ENCODE results near the gene RAD51B.
"Not testable (repeated sequence)": the region's sequence is repeated elsewhere in the genome, so short reads cannot be mapped to it uniquely, and the experiment has no call there.

The RAD51B gene

DNA sequence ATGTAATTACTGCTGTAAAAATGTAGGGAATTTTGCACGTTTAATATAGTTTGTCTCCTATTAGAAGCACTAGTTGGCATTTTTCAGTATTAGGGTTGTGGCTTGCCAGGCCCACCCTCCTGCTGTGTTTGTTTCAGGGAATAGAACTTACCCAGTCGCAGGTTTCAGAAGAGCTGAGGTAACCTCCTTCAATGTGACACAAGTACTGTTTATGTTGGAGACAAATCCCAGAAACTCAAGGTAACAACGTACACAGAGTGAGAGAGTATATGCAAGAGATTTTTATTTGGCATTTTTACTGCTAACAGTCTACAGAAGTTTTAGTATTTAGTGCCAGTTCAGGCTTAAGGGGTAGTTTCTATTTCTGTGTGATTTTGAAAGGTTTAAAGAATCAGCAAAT is 284.3 kb downstream of the RAD51B start:
- in situ Hi-C loops (cut with HindIII; ENCODE audit: low pct_unique_long_range_greater_than_20kb, low sequenced_read_pairs) = no loop called here
- no peak for DNase-seq (ENCODE audit: low read depth in 1 of 2, low spot score in 1 of 2)
- no peak for TF ChIP-seq JUND (IDR thresholded peaks at IDR 0.05; ENCODE audit: low read depth)

DNA sequence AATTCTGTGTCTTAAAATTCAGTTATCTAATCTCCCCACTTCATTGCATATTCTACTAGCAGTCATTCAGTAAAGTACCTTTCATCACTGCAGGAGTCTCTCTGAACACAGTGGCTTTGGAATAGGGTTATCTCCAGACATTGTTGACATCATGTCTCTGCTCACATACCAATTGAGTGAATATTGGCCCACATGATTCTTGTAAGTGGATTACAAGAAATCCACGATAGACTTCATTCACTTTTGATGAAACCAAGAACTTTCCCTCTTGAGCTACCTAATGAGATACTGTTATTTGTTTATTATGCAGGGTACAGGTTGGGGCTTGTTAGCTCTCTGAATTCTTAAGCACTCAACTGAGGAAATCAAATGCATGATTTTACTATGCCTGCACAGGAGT is 284.9 kb downstream of the RAD51B start:
- in situ Hi-C loops (cut with HindIII; ENCODE audit: low pct_unique_long_range_greater_than_20kb, low sequenced_read_pairs) = no loop called here
- no peak for DNase-seq (ENCODE audit: low read depth in 1 of 2, low spot score in 1 of 2)
- TF ChIP-seq JUND (IDR thresholded peaks at IDR 0.05; ENCODE audit: low read depth) = no peak

DNA sequence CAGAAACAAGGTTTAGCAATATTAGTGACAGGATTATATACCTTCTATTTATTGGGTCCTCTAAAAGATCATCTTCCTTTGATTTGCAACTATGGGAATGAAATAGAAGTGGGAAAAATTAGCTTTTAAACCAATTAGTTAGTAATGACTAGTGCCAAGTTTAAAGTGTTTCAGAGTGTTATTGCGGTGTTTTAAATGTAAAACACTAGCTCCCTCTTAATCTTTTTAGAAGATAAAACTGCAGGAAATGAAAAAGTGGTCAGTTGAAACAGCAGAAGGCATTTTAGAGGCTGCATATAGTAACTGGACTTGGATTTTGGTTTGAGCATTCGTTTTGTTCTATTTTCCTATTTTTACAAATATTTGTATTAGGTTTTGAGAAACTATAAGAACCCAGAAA is 286.2 kb downstream of the RAD51B start:
- DNase-seq (ENCODE audit: low read depth in 1 of 2, low spot score in 1 of 2) = no peak
- in situ Hi-C loops (cut with HindIII; ENCODE audit: low pct_unique_long_range_greater_than_20kb, low sequenced_read_pairs) = no loop called here
- TF ChIP-seq JUND (IDR thresholded peaks at IDR 0.05; ENCODE audit: low read depth) = no peak

DNA sequence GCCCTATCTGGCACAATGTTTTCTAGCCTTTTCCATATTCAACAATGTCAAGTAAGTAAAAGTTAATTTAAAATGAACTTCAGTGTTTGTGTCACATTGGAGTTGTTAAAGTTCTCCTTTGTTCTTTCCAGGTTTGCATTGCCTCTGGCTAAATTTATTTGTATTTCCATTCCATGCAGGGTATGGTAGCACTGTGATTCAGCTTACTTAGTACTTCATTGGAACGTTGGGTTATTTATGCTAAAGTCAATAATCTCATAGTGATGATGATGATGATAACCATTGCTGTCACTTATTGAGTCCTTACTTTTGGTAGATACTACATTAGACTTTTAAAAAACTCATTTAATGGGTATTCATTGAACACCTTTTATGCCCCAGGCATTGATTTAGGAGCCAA is 286.9 kb downstream of the RAD51B start:
- in situ Hi-C loops (cut with HindIII; ENCODE audit: low pct_unique_long_range_greater_than_20kb, low sequenced_read_pairs) = no loop called here
- no peak for TF ChIP-seq JUND (IDR thresholded peaks at IDR 0.05; ENCODE audit: low read depth)
- DNase-seq (ENCODE audit: low read depth in 1 of 2, low spot score in 1 of 2) = peak in 1 of 2 experiments; percentile 34

DNA sequence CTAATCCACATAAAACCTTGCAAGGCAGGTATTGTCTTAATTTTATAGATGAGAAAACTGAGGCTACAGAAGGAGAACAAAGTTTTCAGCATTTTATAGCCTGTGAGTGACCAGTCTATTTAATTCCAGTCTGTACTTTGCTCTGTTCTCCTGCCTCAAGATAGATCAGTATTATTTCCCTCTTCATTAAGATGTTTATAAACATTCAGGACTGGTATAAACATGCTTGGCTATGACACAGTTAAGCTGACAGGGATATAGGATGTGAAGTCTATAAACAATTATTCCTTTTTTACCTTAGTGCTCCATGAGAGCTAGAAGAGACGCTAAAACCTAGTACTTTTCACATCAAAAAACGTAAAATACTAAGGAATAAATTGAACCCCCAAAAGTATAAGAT is 287.3 kb downstream of the RAD51B start:
- no peak for TF ChIP-seq JUND (IDR thresholded peaks at IDR 0.05; ENCODE audit: low read depth)
- DNase-seq (ENCODE audit: low read depth in 1 of 2, low spot score in 1 of 2) = no peak
- in situ Hi-C loops (cut with HindIII; ENCODE audit: low pct_unique_long_range_greater_than_20kb, low sequenced_read_pairs) = no loop called here

DNA sequence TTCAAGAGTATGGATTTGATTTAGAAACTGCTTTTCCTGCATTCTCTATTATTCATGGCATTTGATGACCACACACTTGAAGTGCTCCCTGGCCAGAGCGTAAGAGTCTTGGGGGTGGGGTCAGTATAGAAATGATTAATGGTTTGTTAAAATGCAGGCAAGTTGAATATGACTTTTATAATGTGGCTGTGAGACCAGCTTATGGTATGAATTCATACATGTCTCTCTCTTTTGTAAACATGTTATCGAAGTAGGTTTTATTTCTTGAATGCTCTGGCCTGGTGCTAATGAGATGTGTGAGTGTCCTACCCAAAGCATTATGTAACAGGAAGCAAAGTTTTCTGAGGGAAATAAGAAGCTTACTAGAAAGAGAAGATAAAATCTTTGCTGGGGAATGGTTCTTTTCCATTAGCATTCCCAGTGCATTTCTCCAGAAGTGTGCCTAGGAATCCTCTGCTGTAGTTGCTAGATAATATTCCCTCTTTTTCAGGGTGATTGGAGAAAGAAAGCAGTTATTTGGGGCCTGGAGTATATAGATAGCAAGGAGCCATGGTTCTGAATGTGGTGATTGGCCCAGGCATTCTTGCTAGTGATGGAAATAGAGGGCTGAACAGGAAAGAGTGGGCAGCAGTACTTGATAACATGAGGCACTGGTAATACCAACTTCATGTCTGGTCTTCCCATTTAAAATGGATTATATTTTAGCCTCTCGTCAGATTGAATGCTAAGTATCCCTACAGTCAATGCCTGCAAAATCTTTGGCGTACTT is 289.7 kb downstream of the RAD51B start:
- in situ Hi-C loops (cut with HindIII; ENCODE audit: low pct_unique_long_range_greater_than_20kb, low sequenced_read_pairs) = no loop called here
- DNase-seq (ENCODE audit: low read depth in 1 of 2, low spot score in 1 of 2) = no peak
- no peak for TF ChIP-seq JUND (IDR thresholded peaks at IDR 0.05; ENCODE audit: low read depth)

DNA sequence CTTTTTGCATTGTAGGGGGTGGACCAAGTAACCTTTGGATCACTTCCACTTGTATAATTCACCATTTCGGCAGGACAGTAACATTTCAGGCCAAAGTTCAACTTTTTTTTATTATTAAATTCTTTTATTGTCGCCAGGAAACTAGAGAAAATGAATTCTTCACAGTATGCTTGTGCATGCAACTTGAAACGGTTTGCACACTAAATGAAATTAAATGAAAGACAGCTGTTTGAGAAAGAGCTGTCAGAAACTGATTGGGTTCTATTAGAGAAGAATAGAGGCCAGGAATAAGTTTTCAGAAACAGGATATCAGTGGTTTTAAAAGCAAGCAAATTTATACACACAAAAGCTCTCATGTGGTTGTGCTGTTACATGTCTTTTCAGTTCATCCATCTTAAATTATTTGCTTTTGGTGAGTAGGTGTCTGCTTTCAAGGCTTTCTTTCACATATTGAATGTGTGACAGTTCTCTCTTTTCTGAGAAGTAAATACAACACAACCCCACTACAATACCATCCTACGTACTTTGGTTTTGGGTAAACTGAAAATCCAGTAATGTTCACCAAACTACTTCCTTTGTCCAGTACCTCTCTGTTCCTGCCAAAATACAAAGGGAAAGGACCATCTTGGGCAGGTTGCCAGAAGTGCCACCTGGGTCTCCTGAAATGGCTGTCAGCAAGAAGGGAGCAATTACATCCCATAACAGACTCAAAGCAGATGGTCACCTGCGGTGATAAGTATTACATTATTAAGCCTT is 291.7 kb downstream of the RAD51B start:
- in situ Hi-C loops (cut with HindIII; ENCODE audit: low pct_unique_long_range_greater_than_20kb, low sequenced_read_pairs) = no loop called here
- TF ChIP-seq JUND (IDR thresholded peaks at IDR 0.05; ENCODE audit: low read depth) = no peak
- no peak for DNase-seq (ENCODE audit: low read depth in 1 of 2, low spot score in 1 of 2)

DNA sequence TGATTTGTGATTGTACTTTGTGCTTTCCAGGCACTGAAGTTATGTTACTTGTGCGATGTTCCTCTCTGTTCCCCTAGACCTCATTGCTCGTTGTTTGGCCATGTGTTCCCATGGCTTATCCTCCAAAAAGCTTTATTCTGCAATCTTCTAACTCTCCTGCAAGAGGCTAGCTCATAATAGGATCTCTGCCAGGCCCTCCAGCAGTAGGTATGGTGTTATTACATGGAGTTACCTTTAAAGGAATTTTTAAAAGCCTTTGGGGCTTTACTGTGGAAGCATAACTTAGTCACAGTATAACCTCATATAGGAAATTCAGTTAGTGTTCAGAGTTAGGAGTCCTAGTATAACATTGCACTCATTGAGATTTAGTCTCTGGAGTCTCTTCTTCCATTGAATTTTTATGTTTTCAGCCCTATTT is 292.3 kb downstream of the RAD51B start:
- no peak; the same call in 1 of the 2 replicates for TF ChIP-seq JUND (IDR thresholded peaks at IDR 0.05; ENCODE audit: low read depth)
- DNase-seq (ENCODE audit: low read depth in 1 of 2, low spot score in 1 of 2) = peak in 1 of 2 experiments; percentile 55
- in situ Hi-C loops (cut with HindIII; ENCODE audit: low pct_unique_long_range_greater_than_20kb, low sequenced_read_pairs) = no loop called here

DNA sequence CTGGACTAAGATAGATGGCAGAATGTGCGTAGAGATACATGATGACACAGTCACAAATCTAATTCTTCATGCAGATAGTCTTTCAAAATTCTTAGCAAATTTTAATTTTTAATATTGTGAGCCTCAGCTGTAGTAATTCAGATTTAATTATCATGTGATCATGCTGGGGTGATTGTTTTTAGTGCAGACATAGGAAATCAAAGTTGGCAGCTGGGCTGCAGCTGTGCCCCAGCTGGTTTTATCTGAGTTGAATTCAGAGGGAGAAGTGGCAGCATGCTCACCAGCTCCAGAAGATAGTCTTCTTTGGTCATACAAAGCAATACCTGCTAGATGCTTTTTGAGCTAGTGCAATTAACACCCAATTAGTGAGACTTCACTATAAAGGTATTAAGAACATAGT is 292.9 kb downstream of the RAD51B start:
- TF ChIP-seq JUND (IDR thresholded peaks at IDR 0.05; ENCODE audit: low read depth) = no peak
- no peak for DNase-seq (ENCODE audit: low read depth in 1 of 2, low spot score in 1 of 2)
- in situ Hi-C loops (cut with HindIII; ENCODE audit: low pct_unique_long_range_greater_than_20kb, low sequenced_read_pairs) = no loop called here

DNA sequence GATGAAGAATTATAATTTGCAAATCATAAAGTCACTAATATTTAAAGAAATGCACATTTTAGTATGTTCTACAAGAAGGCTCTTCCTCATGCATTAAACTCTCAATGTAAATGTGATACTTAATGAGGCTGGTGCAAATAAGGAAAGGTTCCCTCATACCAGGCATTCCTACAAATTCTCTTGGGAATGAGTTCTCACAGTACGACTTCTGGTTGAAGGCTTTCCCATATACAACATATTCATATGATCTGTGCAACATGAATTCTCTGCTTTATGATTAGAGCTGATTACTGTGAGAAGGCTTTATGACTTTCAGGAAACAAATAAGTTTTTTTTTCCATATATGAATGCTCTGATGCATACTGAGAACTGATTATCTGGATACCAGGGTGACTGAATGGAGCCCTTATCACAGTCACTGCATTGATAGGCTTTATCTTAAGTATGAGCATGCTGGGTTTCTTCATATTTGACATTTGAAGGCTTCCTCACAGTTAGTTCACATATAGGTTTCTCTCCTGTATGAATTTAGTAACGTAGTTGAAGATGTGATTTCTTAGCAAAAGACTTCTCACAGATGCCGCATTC is 293.9 kb downstream of the RAD51B start:
- DNase-seq (ENCODE audit: low read depth in 1 of 2, low spot score in 1 of 2) = no peak
- in situ Hi-C loops (cut with HindIII; ENCODE audit: low pct_unique_long_range_greater_than_20kb, low sequenced_read_pairs) = no loop called here
- no peak for TF ChIP-seq JUND (IDR thresholded peaks at IDR 0.05; ENCODE audit: low read depth)

DNA sequence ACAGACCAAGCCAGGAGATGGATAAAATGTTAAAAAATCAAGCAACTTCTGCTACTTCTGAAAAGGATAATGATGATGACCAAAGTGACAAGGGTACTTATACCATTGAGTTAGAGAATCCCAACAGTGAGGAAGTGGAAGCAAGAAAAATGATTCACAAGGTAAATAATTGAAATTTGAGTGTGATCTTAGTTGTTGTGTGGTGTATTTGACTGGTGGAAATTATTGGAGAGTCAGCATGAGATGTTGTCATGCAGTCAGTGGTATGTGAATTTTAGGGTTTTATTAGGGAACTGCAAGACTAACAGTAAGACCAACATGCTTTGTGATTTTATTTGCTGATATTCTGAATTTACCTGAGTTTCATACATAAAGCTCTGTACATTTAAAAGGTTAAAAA is 296.4 kb downstream of the RAD51B start:
- DNase-seq (ENCODE audit: low read depth in 1 of 2, low spot score in 1 of 2); in situ Hi-C loops (cut with HindIII; ENCODE audit: low pct_unique_long_range_greater_than_20kb, low sequenced_read_pairs): not testable (repeated sequence)

DNA sequence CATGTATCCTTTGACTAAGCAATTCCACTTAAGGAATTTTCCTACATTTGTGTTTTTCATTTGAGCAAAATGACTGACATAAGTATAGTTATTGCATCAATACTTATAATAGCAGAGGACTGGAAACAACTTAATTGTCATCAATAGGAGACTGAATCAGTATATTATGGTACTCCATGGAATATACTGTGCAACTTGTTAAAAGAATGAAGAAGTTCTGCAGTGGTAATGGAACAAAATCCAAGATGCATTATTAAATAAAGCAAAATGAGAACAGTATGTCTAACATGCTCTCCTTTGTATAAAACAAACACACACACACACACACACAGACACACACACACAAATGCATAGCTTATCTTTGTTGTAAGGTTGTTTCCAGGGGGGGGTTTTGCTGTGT is 303.1 kb downstream of the RAD51B start:
- no peak for DNase-seq (ENCODE audit: low read depth in 1 of 2, low spot score in 1 of 2)
- in situ Hi-C loops (cut with HindIII; ENCODE audit: low pct_unique_long_range_greater_than_20kb, low sequenced_read_pairs) = no loop called here
- TF ChIP-seq JUND (IDR thresholded peaks at IDR 0.05; ENCODE audit: low read depth) = no peak

DNA sequence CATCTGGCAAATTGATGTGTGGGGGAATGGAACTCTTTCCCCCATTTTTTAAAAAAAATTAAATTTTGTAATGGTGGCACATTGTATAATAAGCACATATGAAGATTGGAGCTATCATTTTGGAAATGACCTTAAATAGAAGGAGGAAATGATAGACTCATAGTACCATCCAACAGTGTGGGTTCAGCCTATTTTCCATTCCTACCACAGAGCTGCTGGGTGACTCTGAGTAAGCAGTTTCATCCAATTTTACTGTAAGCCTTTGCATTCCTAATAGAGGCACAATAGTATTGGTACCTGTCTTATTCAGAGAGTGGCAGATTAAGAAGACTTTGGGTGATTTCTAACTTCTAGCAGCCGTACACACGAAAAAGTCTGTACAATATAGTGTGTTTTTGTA is 304.5 kb downstream of the RAD51B start:
- no peak for DNase-seq (ENCODE audit: low read depth in 1 of 2, low spot score in 1 of 2)
- TF ChIP-seq JUND (IDR thresholded peaks at IDR 0.05; ENCODE audit: low read depth) = no peak
- in situ Hi-C loops (cut with HindIII; ENCODE audit: low pct_unique_long_range_greater_than_20kb, low sequenced_read_pairs) = no loop called here

Data from T47D (cell line).